GM18873 (cell line): ENCODE data around the gene REPS2.

Experiments
- ATAC-seq: cut with Tn5 transposase; IDR thresholded peaks from one replicate; pipeline ENCODE4 v1.9.1; 2021; ENCODE audit warnings: mild to moderate bottlenecking, moderate library complexity, moderate number of reproducible peaks; ENCODE audit not compliant: unreplicated experiment, low FRiP score

The REPS2 gene

GRCh38 chrX:17031827-17032226, 85.4 kb downstream of the REPS2 start:
- no peak for ATAC-seq

GRCh38 chrX:17032351-17032750, 85.9 kb downstream of the REPS2 start:
- no peak for ATAC-seq

- ATAC-seq = no peak
Observed at GRCh38 chrX:17033225-17033624, 86.8 kb downstream of the REPS2 start.

GRCh38 chrX:17035111-17035510, 88.7 kb downstream of the REPS2 start:
- ATAC-seq = no peak

- no peak for ATAC-seq
Observed at GRCh38 chrX:17036171-17036961, 89.9 kb downstream of the REPS2 start.

GRCh38 chrX:17038277-17038676, 91.8 kb downstream of the REPS2 start:
- ATAC-seq = no peak

- ATAC-seq = no peak
Observed at GRCh38 chrX:17038681-17039161, 92.3 kb downstream of the REPS2 start.

GRCh38 chrX:17039826-17040225, 93.4 kb downstream of the REPS2 start:
- no peak for ATAC-seq

GRCh38 chrX:17040711-17041110, 94.3 kb downstream of the REPS2 start:
- ATAC-seq = no peak

GRCh38 chrX:17042037-17042436, 95.6 kb downstream of the REPS2 start:
- no peak for ATAC-seq

- ATAC-seq = no peak
Observed at GRCh38 chrX:17046478-17047097, 100.1 kb downstream of the REPS2 start.

GRCh38 chrX:17047224-17047623, 100.8 kb downstream of the REPS2 start:
- ATAC-seq = no peak

GRCh38 chrX:17052210-17052609, 105.8 kb downstream of the REPS2 start:
- no peak for ATAC-seq

- ATAC-seq = no peak
Observed at GRCh38 chrX:17052793-17053192, 106.3 kb downstream of the REPS2 start.

GRCh38 chrX:17053502-17053901, 107.0 kb downstream of the REPS2 start:
- no peak for ATAC-seq

- ATAC-seq = no peak
Observed at GRCh38 chrX:17056868-17057608, 110.6 kb downstream of the REPS2 start.

- ATAC-seq = no peak
Observed at GRCh38 chrX:17062065-17062464, 115.6 kb downstream of the REPS2 start.

GRCh38 chrX:17065100-17065499, 118.6 kb downstream of the REPS2 start:
- no peak for ATAC-seq

GRCh38 chrX:17067534-17067933, 121.1 kb downstream of the REPS2 start:
- ATAC-seq = no peak

- ATAC-seq = no peak
Observed at GRCh38 chrX:17072301-17072700, 125.8 kb downstream of the REPS2 start.

- ATAC-seq = no peak
Observed at GRCh38 chrX:17072721-17073230, 126.3 kb downstream of the REPS2 start.
